ENCODE data around the gene EIF2B4. TPM values are rescaled to one million over a fixed set of nuclear protein-coding genes. Genes with fewer than 3 reads are reported as not detected.

Gene EIF2B4
- total RNA-seq, 1 experiment from 2014 or later, result 67.2 TPM

- peak overlapping the region; percentile 98 to 99 (median 99) for H3K27ac Mint-ChIP-seq
- Histone ChIP-seq H2AK5ac (ENCODE audit: insufficient read length, low read length) (no peak overlapping the region), H3K4me2 (ENCODE audit: insufficient read depth, insufficient read length, low read length) (peak overlapping the region; percentile 98), H3K9me3 (ENCODE audit: control insufficient read depth, low read depth, low read length) (no peaks in the 10 kb centered on the region), H3K23me2 (ENCODE audit: insufficient read length, low read depth, low read length, poor library complexity, severe bottlenecking) (peaks cover 10% of the 10 kb centered on the region), H3K9ac (ENCODE audit: extremely low read depth, insufficient read length, low read length) (peak overlapping the region; percentile 93), H3K79me1 (ENCODE audit: insufficient read depth, low read depth, low read length, poor library complexity, severe bottlenecking) (no peaks in the 10 kb centered on the region), H3K23ac (ENCODE audit: insufficient read length, low read depth, low read length) (no peak overlapping the region), H2BK120ac (ENCODE audit: low read depth, low read length, poor library complexity, severe bottlenecking) (no peak overlapping the region), H3K4me1 (ENCODE audit: insufficient read depth, low read length) (0 out of 2 replicates have a peak, but pooled peaks cover 2% of the 10 kb centered on the region), H2BK15ac (ENCODE audit: low read depth, low read length) (no peak overlapping the region), H2AFZ (ENCODE audit: low read length) (no peak overlapping the region), H3K27ac (ENCODE audit: insufficient read length, low read depth, low read length) (no peak overlapping the region), H2BK20ac (ENCODE audit: low read depth, low read length, poor library complexity, severe bottlenecking) (no peak overlapping the region), H4K91ac (ENCODE audit: insufficient read length, low read depth, low read length) (no peak overlapping the region), H4K20me1 (ENCODE audit: control insufficient read depth, insufficient read depth, insufficient read length) (no peaks in the 10 kb centered on the region), H3K4ac (ENCODE audit: low read depth, low read length) (no peak overlapping the region), H2BK5ac (ENCODE audit: insufficient read length, low read length) (no peak overlapping the region), H3T11ph (ENCODE audit: low read length) (no peak overlapping the region), H3K27me3 (ENCODE audit: insufficient read depth, low read length) (no peaks in the 10 kb centered on the region), H4K8ac (replicated peaks; ENCODE audit: insufficient read length, low read depth, low read length) (no peak overlapping the region), H3K14ac (ENCODE audit: insufficient read depth, low read length) (peak overlapping the region; percentile 94; the same call in 1 of the 2 replicates), H3K79me2 (ENCODE audit: insufficient read depth, low read length) (no peaks in the 10 kb centered on the region), H4K5ac (ENCODE audit: insufficient read length, low read depth, low read length) (peak overlapping the region; percentile 19), H3K56ac (ENCODE audit: insufficient read length, low read depth, low read length) (no peak overlapping the region), H3K18ac (ENCODE audit: insufficient read length, low read depth, low read length) (peak overlapping the region; percentile 85), H2BK12ac (ENCODE audit: insufficient read length, low read depth, low read length) (peak overlapping the region; percentile 76)
- WGBS (ENCODE audit: extremely low coverage, insufficient read length, low lambda C conversion rate), result no CpG with 5 or more reads among the region's 5 CpGs
- H3K4me3 Mint-ChIP-seq, result peak overlapping the region; percentile 87 to 98
- H3K4me1 Mint-ChIP-seq, result peaks cover 13 to 19% of the 10 kb centered on the region in 2 experiments
- no peak for TF ChIP-seq CTCF (conservative IDR thresholded peaks at IDR 0.05)
- no peak for DNase-seq
- H3K27me3 Mint-ChIP-seq (ENCODE audit: low read depth), result no peaks in the 10 kb centered on the region
- H3K9me3 Mint-ChIP-seq, result peaks cover 0 to 2% of the 10 kb centered on the region in 2 experiments; a peak in 2 of 5 replicates
- H3K36me3 Mint-ChIP-seq (ENCODE audit: insufficient read depth in 1 of 3, low read depth in 3 of 3), result peaks cover 20 to 33% (median 29%) of the 10 kb centered on the region in 3 experiments
Measured at GRCh38 chr2:27323596-27324285, 46.4 kb downstream of the EIF2B4 start.
